OCI-LY1 (cell line): Measurements from ENCODE around the gene GRB10.

Source experiments
- H2AFZ ChIP-seq: fragments of 200-600 bp; sonication (generic), shearing (Covaris generic); 2 replicates; pipeline ENCODE4 v1.6.0; 2014; ENCODE audit warnings: antibody characterized with exemption, mild to moderate bottlenecking, low read length
- H3F3A ChIP-seq: fragments of 200-600 bp; sonication (generic), shearing (Covaris generic); 2 replicates; pipeline ENCODE4 v1.6.0; 2014; ENCODE audit warnings: mild to moderate bottlenecking, antibody characterized with exemption, low read length, moderate library complexity; ENCODE audit not compliant: insufficient read depth
- H3K27ac ChIP-seq: fragments of 200-600 bp; sonication (generic); 2 replicates; pipeline ENCODE4 v1.5.1; 2014; ENCODE audit warnings: low read length, mixed run types, mild to moderate bottlenecking, low read depth; ENCODE audit not compliant: poor library complexity, severe bottlenecking
- H3K27me3 ChIP-seq: fragments of 200-600 bp; sonication (generic); 2 replicates; pipeline ENCODE4 v1.6.0; 2014; ENCODE audit warnings: antibody characterized with exemption, mild to moderate bottlenecking, low read length, moderate library complexity; ENCODE audit not compliant: insufficient read depth
- H3K36me3 ChIP-seq: fragments of 200-600 bp; sonication (generic); 2 replicates; pipeline ENCODE4 v1.6.1; 2014; ENCODE audit warnings: mild to moderate bottlenecking, antibody characterized with exemption, low read length, moderate library complexity, mixed read lengths; ENCODE audit not compliant: insufficient read depth
- H3K4me1 ChIP-seq: fragments of 200-600 bp; sonication (generic); 2 replicates; pipeline ENCODE4 v1.5.1; 2014; ENCODE audit warnings: mild to moderate bottlenecking, low read length, moderate library complexity; ENCODE audit not compliant: insufficient read depth, severe bottlenecking
- H3K4me2 ChIP-seq: fragments of 200-600 bp; sonication (generic), shearing (Covaris generic); 2 replicates; pipeline ENCODE4 v1.6.1; 2014; ENCODE audit warnings: low read length
- H3K4me3 ChIP-seq: fragments of 200-600 bp; sonication (generic); 2 replicates; pipeline ENCODE4 v1.5.1; 2014; ENCODE audit warnings: low read length, low read depth, mild to moderate bottlenecking, mixed read lengths; ENCODE audit not compliant: poor library complexity, severe bottlenecking
- H3K79me2 ChIP-seq: fragments of 200-600 bp; shearing (Covaris generic); 2 replicates; pipeline ENCODE4 v1.6.1; 2016; ENCODE audit warnings: mixed run types, low read length, mixed read lengths; ENCODE audit not compliant: insufficient read depth
- H3K9ac ChIP-seq: fragments of 200-600 bp; sonication (generic), shearing (Covaris generic); 2 replicates; pipeline ENCODE4 v1.6.1; 2014; ENCODE audit warnings: mild to moderate bottlenecking, low read length, mixed read lengths
- H3K9me2 ChIP-seq: fragments of 200-600 bp; sonication (generic), shearing (Covaris generic); 2 replicates; pipeline ENCODE4 v1.6.1; 2014; ENCODE audit warnings: low read depth, mild to moderate bottlenecking, low read length, mixed read lengths
- H3K9me3 ChIP-seq: fragments of 200-600 bp; shearing (Covaris generic); 2 replicates; pipeline ENCODE4 v1.6.1; 2014; ENCODE audit warnings: low read length, mixed read lengths
- H4K20me1 ChIP-seq: fragments of 200-600 bp; sonication (generic), shearing (Covaris generic); 2 replicates; pipeline ENCODE4 v1.6.0; 2016; ENCODE audit warnings: mild to moderate bottlenecking, low read length; ENCODE audit not compliant: insufficient read depth
- CTCF ChIP-seq: fragments of 200-600 bp; sonication (generic), shearing (Covaris generic); IDR thresholded peaks from 2 replicates; pipeline ENCODE4 v1.5.1; 2017; ENCODE audit warnings: mild to moderate bottlenecking, antibody characterized with exemption, low read length, moderate library complexity, mixed read lengths
- EZH2 ChIP-seq: fragments of 200-600 bp; sonication (generic), shearing (Covaris generic); IDR thresholded peaks from 2 replicates; pipeline ENCODE4 v1.8.0; 2017; ENCODE audit warnings: borderline replicate concordance, mixed run types, mild to moderate bottlenecking, antibody characterized with exemption, low read length, moderate library complexity, mixed read lengths

Gene GRB10

GRCh38 chr7:50718876-50719275 is 63.8 kb downstream of the GRB10 start:
- H3K79me2 ChIP-seq, result no peaks in the 10 kb centered on the region
- no peaks in the 10 kb centered on the region for H3F3A ChIP-seq
- no peaks in the 10 kb centered on the region for H3K36me3 ChIP-seq
- no peaks in the 10 kb centered on the region for H3K9me3 ChIP-seq
- H3K9me2 ChIP-seq, result no peaks in the 10 kb centered on the region
- H3K27me3 ChIP-seq, result peaks cover 5% of the 10 kb centered on the region
- H3K9ac ChIP-seq, result no peak overlapping the region
- H3K27ac ChIP-seq, result no peak overlapping the region
- H3K4me3 ChIP-seq, result no peak overlapping the region
- H4K20me1 ChIP-seq, result no peaks in the 10 kb centered on the region
- no peak overlapping the region for H2AFZ ChIP-seq
- no peak overlapping the region for H3K4me2 ChIP-seq
- H3K4me1 ChIP-seq, result no peaks in the 10 kb centered on the region
- no peak for TF ChIP-seq CTCF
- no peak for TF ChIP-seq EZH2

- no peaks in the 10 kb centered on the region for H3K36me3 ChIP-seq
- H3K4me3 ChIP-seq, result no peak overlapping the region
- no peaks in the 10 kb centered on the region for H4K20me1 ChIP-seq
- peaks cover 5% of the 10 kb centered on the region for H3K27me3 ChIP-seq
- H3K4me2 ChIP-seq, result no peak overlapping the region
- H3K9ac ChIP-seq, result no peak overlapping the region
- H2AFZ ChIP-seq, result no peak overlapping the region
- H3K27ac ChIP-seq, result no peak overlapping the region
- no peaks in the 10 kb centered on the region for H3K9me2 ChIP-seq
- no peaks in the 10 kb centered on the region for H3F3A ChIP-seq
- TF ChIP-seq EZH2 (no peak), CTCF (no peak)
- no peaks in the 10 kb centered on the region for H3K9me3 ChIP-seq
- no peaks in the 10 kb centered on the region for H3K4me1 ChIP-seq
- no peaks in the 10 kb centered on the region for H3K79me2 ChIP-seq
These were observed 64.4 kb downstream of the GRB10 start for GRCh38 chr7:50718311-50718710.

GRCh38 chr7:50717181-50717580 is 65.5 kb downstream of the GRB10 start:
- H3K9ac ChIP-seq, result no peak overlapping the region
- no peaks in the 10 kb centered on the region for H3K36me3 ChIP-seq
- H2AFZ ChIP-seq, result no peak overlapping the region
- H3K79me2 ChIP-seq, result no peaks in the 10 kb centered on the region
- H3K9me2 ChIP-seq, result no peaks in the 10 kb centered on the region
- TF ChIP-seq CTCF (no peak), EZH2 (no peak)
- H3K9me3 ChIP-seq, result no peaks in the 10 kb centered on the region
- H3K4me3 ChIP-seq, result no peak overlapping the region
- H3K27me3 ChIP-seq, result peaks cover 5% of the 10 kb centered on the region
- no peaks in the 10 kb centered on the region for H4K20me1 ChIP-seq
- H3K4me1 ChIP-seq, result no peaks in the 10 kb centered on the region
- H3K4me2 ChIP-seq, result no peak overlapping the region
- H3F3A ChIP-seq, result no peaks in the 10 kb centered on the region
- H3K27ac ChIP-seq, result no peak overlapping the region
